GM12878 (cell line): ENCODE measurements around the gene PRG2.

ENCODE experiments used
- ATF7 ChIP-seq: fragments of 450-650 bp; IDR thresholded peaks from 2 replicates; pipeline ENCODE4 v1.6.1; 2016; ENCODE audit warnings: low read depth, mild to moderate bottlenecking
- BACH1 ChIP-seq: fragments of 450-650 bp; IDR thresholded peaks from 2 replicates; pipeline ENCODE4 v1.6.1; 2017; ENCODE audit warnings: mild to moderate bottlenecking, borderline replicate concordance
- BRCA1 ChIP-seq: IDR thresholded peaks from 2 replicates; pipeline ENCODE4 v1.6.1; 2011; ENCODE audit warnings: low read depth, low read length, improper control_type of control experiment
- EP300 ChIP-seq, 2 experiments: fragments of 150-350 bp in 1 of 2; IDR thresholded peaks; 2 replicates each; pipeline ENCODE4 v1.6.1; 2011 to 2012; ENCODE audit warnings: low read depth in 2 of 2, low read length in 2 of 2, borderline replicate concordance in 1 of 2, improper control_type of control experiment in 1 of 2, inconsistent platforms in 1 of 2; ENCODE audit not compliant: control insufficient read depth in 1 of 2
- EZH2 ChIP-seq: IDR thresholded peaks from 2 replicates; pipeline ENCODE4 v1.6.1; 2012; ENCODE audit warnings: low read depth, mild to moderate bottlenecking, control low read depth, inconsistent platforms, low read length, borderline replicate concordance; ENCODE audit not compliant: control insufficient read depth
- MXI1 ChIP-seq: fragments of 150-350 bp; IDR thresholded peaks from 2 replicates; pipeline ENCODE4 v1.6.1; 2011; ENCODE audit warnings: low read depth, mild to moderate bottlenecking, inconsistent platforms, low read length, improper control_type of control experiment
- POLR2A ChIP-seq: IDR thresholded peaks from 2 replicates; pipeline ENCODE4 v1.6.1; 2011; ENCODE audit warnings: low read depth, mild to moderate bottlenecking, low read length
- POLR2AphosphoS5 ChIP-seq: IDR thresholded peaks from 2 replicates; pipeline ENCODE4 v1.6.1; 2011; ENCODE audit warnings: mild to moderate bottlenecking, low read length, inconsistent platforms
- ZNF274 ChIP-seq: IDR thresholded peaks from one replicate; pipeline ENCODE4 v1.8.0; 2011; ENCODE audit not compliant: insufficient read length, insufficient read depth
- TF ChIP-seq, protein P1 (sequence below), 3 experiments: IDR thresholded peaks in 2 of 3; conservative IDR thresholded peaks in 1 of 3; 2 replicates each; pipeline ENCODE4 v1.5.1; 2011; ENCODE audit warnings: low read depth in 3 of 3, low read length in 3 of 3, mild to moderate bottlenecking in 3 of 3, control low read depth in 2 of 3, moderate library complexity in 2 of 3, inconsistent platforms in 1 of 3, mixed read lengths in 1 of 3; ENCODE audit not compliant: control insufficient read depth in 2 of 3, insufficient read depth in 1 of 3; ENCODE audit errors: extremely low read depth in 1 of 3
- TF ChIP-seq, protein P2 (sequence below): IDR thresholded peaks from 2 replicates; pipeline ENCODE4 v1.6.1; 2011; ENCODE audit warnings: low read depth, low read length, improper control_type of control experiment, borderline replicate concordance
- TF ChIP-seq, protein P3 (sequence below): fragments of 450-650 bp; IDR thresholded peaks from 2 replicates; pipeline ENCODE4 v1.6.1; 2017; ENCODE audit warnings: mild to moderate bottlenecking

GRCh38 chr11:57432149-57432561 lies 41.7 kb upstream of the PRG2 start:
- TF ChIP-seq POLR2A (no peak), BACH1 (no peak), ZNF274 (no peak), EZH2 (no peak), EP300 (IDR thresholded peaks at IDR 0.05; ENCODE audit: borderline replicate concordance in 1 of 2, control insufficient read depth in 1 of 2, low read depth in 2 of 2, low read length in 2 of 2) (no peak), POLR2AphosphoS5 (no peak), MXI1 (no peak), BRCA1 (no peak), ATF7 (no peak)
- TF ChIP-seq, protein P1, sequence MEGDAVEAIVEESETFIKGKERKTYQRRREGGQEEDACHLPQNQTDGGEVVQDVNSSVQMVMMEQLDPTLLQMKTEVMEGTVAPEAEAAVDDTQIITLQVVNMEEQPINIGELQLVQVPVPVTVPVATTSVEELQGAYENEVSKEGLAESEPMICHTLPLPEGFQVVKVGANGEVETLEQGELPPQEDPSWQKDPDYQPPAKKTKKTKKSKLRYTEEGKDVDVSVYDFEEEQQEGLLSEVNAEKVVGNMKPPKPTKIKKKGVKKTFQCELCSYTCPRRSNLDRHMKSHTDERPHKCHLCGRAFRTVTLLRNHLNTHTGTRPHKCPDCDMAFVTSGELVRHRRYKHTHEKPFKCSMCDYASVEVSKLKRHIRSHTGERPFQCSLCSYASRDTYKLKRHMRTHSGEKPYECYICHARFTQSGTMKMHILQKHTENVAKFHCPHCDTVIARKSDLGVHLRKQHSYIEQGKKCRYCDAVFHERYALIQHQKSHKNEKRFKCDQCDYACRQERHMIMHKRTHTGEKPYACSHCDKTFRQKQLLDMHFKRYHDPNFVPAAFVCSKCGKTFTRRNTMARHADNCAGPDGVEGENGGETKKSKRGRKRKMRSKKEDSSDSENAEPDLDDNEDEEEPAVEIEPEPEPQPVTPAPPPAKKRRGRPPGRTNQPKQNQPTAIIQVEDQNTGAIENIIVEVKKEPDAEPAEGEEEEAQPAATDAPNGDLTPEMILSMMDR (IDR thresholded peaks at IDR 0.05 in 2 of 3, conservative IDR thresholded peaks at IDR 0.05 in 1 of 3; ENCODE audit: control insufficient read depth in 2 of 3, extremely low read depth in 1 of 3, insufficient read depth in 1 of 3, low read depth in 3 of 3, low read length in 3 of 3) = no peak
- TF ChIP-seq, protein P2, sequence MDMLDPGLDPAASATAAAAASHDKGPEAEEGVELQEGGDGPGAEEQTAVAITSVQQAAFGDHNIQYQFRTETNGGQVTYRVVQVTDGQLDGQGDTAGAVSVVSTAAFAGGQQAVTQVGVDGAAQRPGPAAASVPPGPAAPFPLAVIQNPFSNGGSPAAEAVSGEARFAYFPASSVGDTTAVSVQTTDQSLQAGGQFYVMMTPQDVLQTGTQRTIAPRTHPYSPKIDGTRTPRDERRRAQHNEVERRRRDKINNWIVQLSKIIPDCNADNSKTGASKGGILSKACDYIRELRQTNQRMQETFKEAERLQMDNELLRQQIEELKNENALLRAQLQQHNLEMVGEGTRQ = no peak
- TF ChIP-seq, protein P3, sequence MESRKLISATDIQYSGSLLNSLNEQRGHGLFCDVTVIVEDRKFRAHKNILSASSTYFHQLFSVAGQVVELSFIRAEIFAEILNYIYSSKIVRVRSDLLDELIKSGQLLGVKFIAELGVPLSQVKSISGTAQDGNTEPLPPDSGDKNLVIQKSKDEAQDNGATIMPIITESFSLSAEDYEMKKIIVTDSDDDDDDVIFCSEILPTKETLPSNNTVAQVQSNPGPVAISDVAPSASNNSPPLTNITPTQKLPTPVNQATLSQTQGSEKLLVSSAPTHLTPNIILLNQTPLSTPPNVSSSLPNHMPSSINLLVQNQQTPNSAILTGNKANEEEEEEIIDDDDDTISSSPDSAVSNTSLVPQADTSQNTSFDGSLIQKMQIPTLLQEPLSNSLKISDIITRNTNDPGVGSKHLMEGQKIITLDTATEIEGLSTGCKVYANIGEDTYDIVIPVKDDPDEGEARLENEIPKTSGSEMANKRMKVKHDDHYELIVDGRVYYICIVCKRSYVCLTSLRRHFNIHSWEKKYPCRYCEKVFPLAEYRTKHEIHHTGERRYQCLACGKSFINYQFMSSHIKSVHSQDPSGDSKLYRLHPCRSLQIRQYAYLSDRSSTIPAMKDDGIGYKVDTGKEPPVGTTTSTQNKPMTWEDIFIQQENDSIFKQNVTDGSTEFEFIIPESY = no peak
